ENCODE data around the gene YWHAG.

YWHAG gene

GRCh38 chr7:76346778-76347177 is 12.0 kb downstream of the YWHAG start:
- no peak for TF ChIP-seq YY1 (IDR thresholded peaks at IDR 0.05; ENCODE audit: insufficient read depth, insufficient read length)
- TF ChIP-seq SUZ12 (IDR thresholded peaks at IDR 0.05; ENCODE audit: extremely low read depth, insufficient read depth, insufficient read length) = no peak
- TF ChIP-seq ZNF274 (IDR thresholded peaks at IDR 0.05; ENCODE audit: low read depth, low read length) = no peak
- H3K4me1 ChIP-seq (ENCODE audit: insufficient read depth, insufficient read length) = peaks cover 4% of the 10 kb centered on the region

DNA sequence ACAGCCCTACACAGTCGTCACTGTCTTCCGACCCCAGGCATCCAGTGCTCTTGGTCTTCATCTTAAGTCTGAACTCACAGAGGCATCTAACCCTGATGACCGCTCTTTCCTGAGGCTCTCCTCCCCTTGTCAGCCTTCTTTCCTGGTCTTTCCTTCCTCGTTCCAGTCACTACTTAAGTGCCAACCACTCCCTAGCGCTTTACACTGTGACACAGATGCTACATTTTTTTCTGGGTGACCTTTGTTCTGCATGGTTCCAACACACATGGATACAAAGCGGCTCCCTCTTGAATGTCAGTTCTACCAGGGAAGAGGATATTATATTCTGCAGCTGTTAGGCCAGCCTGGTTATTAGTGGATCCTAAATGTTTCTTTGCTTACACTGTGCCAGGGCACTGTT is 12.7 kb downstream of the YWHAG start:
- no peaks in the 10 kb centered on the region for H3K9me3 ChIP-seq (ENCODE audit: insufficient read depth, low read length)
- H3K4me1 ChIP-seq (ENCODE audit: insufficient read depth, insufficient read length) = peaks cover 4% of the 10 kb centered on the region
- no peak overlapping the region for H3K9ac ChIP-seq (ENCODE audit: insufficient read length, low read depth)
- no peak for TF ChIP-seq YY1 (IDR thresholded peaks at IDR 0.05; ENCODE audit: insufficient read depth, insufficient read length)
- H3K36me3 ChIP-seq (ENCODE audit: insufficient read depth, insufficient read length, low read length) = peaks cover 85% of the 10 kb centered on the region
- no peak for DNase-seq (ENCODE audit: low read depth, low spot score)
- no peak overlapping the region for H3K4me3 ChIP-seq (ENCODE audit: insufficient read length, low read depth)
- no peaks in the 10 kb centered on the region for H3K27me3 ChIP-seq (ENCODE audit: insufficient read depth, insufficient read length)

More at GRCh38 chr7:76346778-76347177, 12.0 kb downstream of the YWHAG start:
- H3K4me3 ChIP-seq (ENCODE audit: insufficient read length, low read depth) = no peak overlapping the region
- H3K9ac ChIP-seq (ENCODE audit: insufficient read length, low read depth) = no peak overlapping the region
- H3K9me3 ChIP-seq (ENCODE audit: insufficient read depth, low read length) = no peaks in the 10 kb centered on the region
- peaks cover 87% of the 10 kb centered on the region for H3K36me3 ChIP-seq (ENCODE audit: insufficient read depth, insufficient read length, low read length)
- DNase-seq (ENCODE audit: low read depth, low spot score) = no peak
- H3K27me3 ChIP-seq (ENCODE audit: insufficient read depth, insufficient read length) = no peaks in the 10 kb centered on the region

- TF ChIP-seq YY1 (IDR thresholded peaks at IDR 0.05; ENCODE audit: insufficient read depth, insufficient read length) = no peak
- TF ChIP-seq ZNF274 (IDR thresholded peaks at IDR 0.05; ENCODE audit: low read depth, low read length) = no peak
- no peak for TF ChIP-seq SUZ12 (IDR thresholded peaks at IDR 0.05; ENCODE audit: extremely low read depth, insufficient read depth, insufficient read length)
- Histone ChIP-seq H3K4me1 (ENCODE audit: insufficient read depth, insufficient read length) (peaks cover 4% of the 10 kb centered on the region), H3K4me3 (ENCODE audit: insufficient read length, low read depth) (no peak overlapping the region), H3K27me3 (ENCODE audit: insufficient read depth, insufficient read length) (no peaks in the 10 kb centered on the region), H3K36me3 (ENCODE audit: insufficient read depth, insufficient read length, low read length) (peaks cover 77% of the 10 kb centered on the region), H3K9me3 (ENCODE audit: insufficient read depth, low read length) (no peaks in the 10 kb centered on the region), H3K9ac (ENCODE audit: insufficient read length, low read depth) (no peak overlapping the region)
- DNase-seq (ENCODE audit: low read depth, low spot score) = no peak
Measured at GRCh38 chr7:76343931-76344321, 14.9 kb downstream of the YWHAG start.

DNA sequence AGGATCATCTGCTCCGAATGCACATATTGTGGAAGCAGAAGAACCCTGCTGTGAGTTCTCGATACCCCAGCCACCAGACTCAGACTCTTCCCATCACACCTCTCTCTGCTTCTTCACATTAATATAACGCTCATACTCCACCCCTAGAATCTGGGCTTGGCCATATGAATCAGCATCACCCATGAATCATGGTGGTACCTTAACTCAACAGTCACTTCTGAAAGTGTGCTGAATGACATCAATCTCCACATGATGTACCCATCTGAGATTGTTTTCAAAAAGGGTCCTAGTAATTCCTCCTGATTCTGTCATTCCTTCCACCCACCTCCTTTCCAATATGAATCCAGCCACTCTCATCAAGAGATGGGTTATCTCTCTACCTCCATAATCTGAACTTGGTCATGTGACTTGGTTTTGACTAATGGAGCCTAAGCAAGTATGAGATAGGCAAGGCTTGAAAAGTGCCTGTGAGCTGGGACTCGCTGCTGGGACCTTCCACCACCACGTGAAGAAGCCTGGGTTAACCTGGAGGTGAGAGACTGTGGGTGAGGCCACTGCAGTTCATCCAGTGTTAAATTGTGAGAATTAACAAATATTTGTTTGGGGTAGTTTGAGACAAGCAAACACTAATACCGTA is 15.4 kb downstream of the YWHAG start:
- Histone ChIP-seq H3K4me3 (ENCODE audit: insufficient read length, low read depth) (no peak overlapping the region), H3K27me3 (ENCODE audit: insufficient read depth, insufficient read length) (no peaks in the 10 kb centered on the region), H3K9me3 (ENCODE audit: insufficient read depth, low read length) (no peaks in the 10 kb centered on the region), H3K36me3 (ENCODE audit: insufficient read depth, insufficient read length, low read length) (peaks cover 76% of the 10 kb centered on the region), H3K4me1 (ENCODE audit: insufficient read depth, insufficient read length) (peaks cover 4% of the 10 kb centered on the region), H3K9ac (ENCODE audit: insufficient read length, low read depth) (no peak overlapping the region)
- no peak for TF ChIP-seq ZNF274 (IDR thresholded peaks at IDR 0.05; ENCODE audit: low read depth, low read length)
- TF ChIP-seq SUZ12 (IDR thresholded peaks at IDR 0.05; ENCODE audit: extremely low read depth, insufficient read depth, insufficient read length) = no peak
- no peak for TF ChIP-seq YY1 (IDR thresholded peaks at IDR 0.05; ENCODE audit: insufficient read depth, insufficient read length)
- no peak for DNase-seq (ENCODE audit: low read depth, low spot score)

DNA sequence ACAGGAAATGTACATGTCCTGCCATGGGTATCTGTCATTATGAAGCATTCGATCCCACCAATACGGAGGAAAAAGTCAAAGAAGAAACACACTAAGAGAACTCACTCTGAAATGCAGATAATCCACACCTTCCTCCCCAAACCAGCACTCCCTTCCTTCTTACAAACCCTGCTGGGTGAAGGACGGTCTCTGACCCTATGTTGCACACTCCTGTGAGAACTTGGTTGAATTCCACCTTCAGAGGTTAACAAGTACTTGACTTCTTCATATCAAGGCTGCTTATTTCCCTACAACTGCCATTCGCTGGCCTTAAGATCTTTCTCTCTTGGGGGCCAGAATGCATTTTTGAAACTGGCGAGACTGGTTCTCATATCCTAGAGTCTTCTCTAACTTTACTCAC is 16.6 kb downstream of the YWHAG start:
- H3K27me3 ChIP-seq (ENCODE audit: insufficient read depth, insufficient read length) = no peaks in the 10 kb centered on the region
- no peaks in the 10 kb centered on the region for H3K9me3 ChIP-seq (ENCODE audit: insufficient read depth, low read length)
- H3K4me3 ChIP-seq (ENCODE audit: insufficient read length, low read depth) = no peak overlapping the region
- no peak overlapping the region for H3K9ac ChIP-seq (ENCODE audit: insufficient read length, low read depth)
- TF ChIP-seq ZNF274 (IDR thresholded peaks at IDR 0.05; ENCODE audit: low read depth, low read length) (no peak), SUZ12 (IDR thresholded peaks at IDR 0.05; ENCODE audit: extremely low read depth, insufficient read depth, insufficient read length) (no peak), YY1 (IDR thresholded peaks at IDR 0.05; ENCODE audit: insufficient read depth, insufficient read length) (no peak)
- peaks cover 73% of the 10 kb centered on the region for H3K36me3 ChIP-seq (ENCODE audit: insufficient read depth, insufficient read length, low read length)
- DNase-seq (ENCODE audit: low read depth, low spot score) = no peak
- peaks cover 4% of the 10 kb centered on the region for H3K4me1 ChIP-seq (ENCODE audit: insufficient read depth, insufficient read length)

GRCh38 chr7:76340617-76341131 is 18.1 kb downstream of the YWHAG start:
- peaks cover 2% of the 10 kb centered on the region for H3K4me1 ChIP-seq (ENCODE audit: insufficient read depth, insufficient read length)
- no peak overlapping the region for H3K9ac ChIP-seq (ENCODE audit: insufficient read length, low read depth)
- H3K36me3 ChIP-seq (ENCODE audit: insufficient read depth, insufficient read length, low read length) = peaks cover 64% of the 10 kb centered on the region
- no peak overlapping the region for H3K4me3 ChIP-seq (ENCODE audit: insufficient read length, low read depth)
- DNase-seq (ENCODE audit: low read depth, low spot score) = no peak
- H3K9me3 ChIP-seq (ENCODE audit: insufficient read depth, low read length) = no peaks in the 10 kb centered on the region
- H3K27me3 ChIP-seq (ENCODE audit: insufficient read depth, insufficient read length) = no peaks in the 10 kb centered on the region
- TF ChIP-seq ZNF274 (IDR thresholded peaks at IDR 0.05; ENCODE audit: low read depth, low read length) = no peak

DNA sequence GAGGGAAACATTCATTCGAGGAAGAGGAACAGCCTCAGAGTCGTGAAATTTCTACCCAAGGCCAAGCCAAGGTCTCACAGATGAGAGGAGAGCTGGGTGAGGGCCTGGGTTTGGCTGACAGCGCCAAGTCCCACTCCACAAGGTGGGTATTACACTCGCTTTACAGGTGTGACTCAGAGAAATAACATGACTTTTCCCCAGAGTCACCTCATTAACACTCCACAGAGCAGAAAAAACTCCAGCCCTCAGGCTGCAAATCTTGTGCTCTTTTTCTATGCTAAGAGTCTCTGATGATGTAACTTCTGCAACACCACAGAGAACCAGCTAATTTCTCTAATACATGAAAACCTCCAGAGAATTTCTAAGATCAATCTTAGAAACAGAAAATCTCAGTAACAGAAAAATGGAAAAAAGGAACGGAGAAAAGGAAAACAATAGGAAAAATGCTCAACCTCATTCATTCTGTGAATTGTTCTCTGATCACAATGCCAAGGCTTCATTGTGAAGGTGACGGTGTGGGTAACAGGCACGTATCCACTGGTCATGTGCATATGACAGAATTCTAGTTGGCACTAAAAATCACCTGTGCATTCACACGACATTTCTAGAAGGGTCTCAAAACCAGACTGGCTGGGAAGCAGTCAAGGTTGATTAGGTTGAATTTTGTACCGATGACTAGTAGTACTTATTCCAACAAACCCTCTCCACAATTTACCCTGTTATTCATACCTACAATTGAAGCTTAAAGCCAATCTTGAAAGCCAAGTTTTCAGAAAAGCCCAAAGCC is 20.3 kb downstream of the YWHAG start:
- no peak for DNase-seq (ENCODE audit: low read depth, low spot score)
- Histone ChIP-seq H3K36me3 (ENCODE audit: insufficient read depth, insufficient read length, low read length) (peaks cover 56% of the 10 kb centered on the region), H3K9me3 (ENCODE audit: insufficient read depth, low read length) (no peaks in the 10 kb centered on the region), H3K4me1 (ENCODE audit: insufficient read depth, insufficient read length) (peaks cover 5% of the 10 kb centered on the region), H3K27me3 (ENCODE audit: insufficient read depth, insufficient read length) (no peaks in the 10 kb centered on the region), H3K4me3 (ENCODE audit: insufficient read length, low read depth) (no peak overlapping the region), H3K9ac (ENCODE audit: insufficient read length, low read depth) (no peak overlapping the region)
- TF ChIP-seq ZNF274 (IDR thresholded peaks at IDR 0.05; ENCODE audit: low read depth, low read length) (no peak), SUZ12 (IDR thresholded peaks at IDR 0.05; ENCODE audit: extremely low read depth, insufficient read depth, insufficient read length) (no peak), YY1 (IDR thresholded peaks at IDR 0.05; ENCODE audit: insufficient read depth, insufficient read length) (no peak)
